BJ (cell line): ENCODE data around the gene OPN1SW. TPM values are rescaled to one million over a fixed set of nuclear protein-coding genes. Genes with fewer than 3 reads are reported as not detected.

Experiments used
- CTCF ChIA-PET: fragments of 350-600 bp; formaldehyde crosslinking; extraction: SDS; loops from one replicate; lab custom pipeline; 2021; ENCODE audit warnings: antibody characterized with exemption, inconsistent platforms; lab: Yijun Ruan, JAX
- POLR2A ChIA-PET: fragments of 300-600 bp; sonication (Branson Sonifier 250); formaldehyde crosslinking; extraction: SDS; loops from one replicate; lab custom pipeline; 2021; ENCODE audit warnings: antibody characterized with exemption; lab: Charles Lee
- DNase-seq: peaks from one replicate; pipeline ENCODE4 v3.0.0-alpha.2; 2011; ENCODE audit warnings: low read depth
- H3K27me3 ChIP-seq: 2 replicates; pipeline ENCODE4 v1.6.0; 2011; ENCODE audit warnings: low read length; ENCODE audit not compliant: control insufficient read depth, insufficient read depth
- H3K36me3 ChIP-seq: 2 replicates; pipeline ENCODE4 v1.5.1; 2011; ENCODE audit warnings: low read length; ENCODE audit not compliant: control insufficient read depth, insufficient read depth
- H3K4me3 ChIP-seq: 2 replicates; pipeline ENCODE4 v1.5.1; 2011; ENCODE audit warnings: low read depth, mild to moderate bottlenecking, control low read depth, low read length
- CTCF ChIP-seq: IDR thresholded peaks from 2 replicates; pipeline ENCODE4 v1.5.1; 2011; ENCODE audit warnings: low read depth, mild to moderate bottlenecking, control low read depth, inconsistent platforms, low read length, moderate library complexity; ENCODE audit not compliant: insufficient read depth
- polyA plus RNA-seq: library from polyadenylated mRNA; depleted of rRNA; stranded (reverse); fragments of >200 nt; gene quantifications from 2 replicates; pipeline ENCODE4 v1.2.3, GENCODE V29; 2011

OPN1SW gene
- polyA plus RNA-seq, 1 experiment: not detected

DNA sequence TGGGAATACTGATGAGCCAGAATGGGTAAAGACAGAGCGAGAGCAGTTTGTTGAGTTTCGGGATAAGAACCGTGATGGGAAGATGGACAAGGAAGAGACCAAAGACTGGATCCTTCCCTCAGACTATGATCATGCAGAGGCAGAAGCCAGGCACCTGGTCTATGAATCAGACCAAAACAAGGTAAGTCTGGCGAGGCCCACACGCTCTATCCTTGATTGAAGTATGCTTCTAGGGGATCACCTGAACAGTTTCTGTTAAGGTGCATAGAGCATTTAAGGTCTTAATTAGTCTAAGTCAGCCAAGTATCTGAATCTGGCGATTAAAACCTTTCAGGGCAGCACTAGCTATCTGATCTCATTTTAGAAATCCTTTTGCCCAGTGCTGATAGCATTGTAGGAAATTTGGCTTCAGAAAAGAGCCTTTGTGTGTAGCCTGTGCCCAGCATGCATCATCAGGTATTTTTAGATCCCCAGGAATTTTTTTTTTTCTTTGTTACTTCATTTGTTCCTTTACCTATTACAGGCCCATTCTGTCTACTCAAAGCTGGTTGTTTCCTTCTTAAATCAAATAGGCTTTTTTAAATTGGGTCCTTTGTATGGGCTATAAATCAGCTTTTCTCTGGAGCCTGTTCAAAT is 8.0 kb downstream of the OPN1SW start:
- Histone ChIP-seq H3K27me3 (no peaks in the 10 kb centered on the region), H3K4me3 (no peak overlapping the region), H3K36me3 (peaks cover 21% of the 10 kb centered on the region)
- DNase-seq: no peak
- ChIA-PET POLR2A (no interaction called here), CTCF (interaction anchor here (0.6 to 0.7 kb wide), 2 partner anchors 63 to 341 kb away, joined by 4 to 5 read pairs; no protein-coding TSS in a partner anchor)
- no peak for TF ChIP-seq CTCF

GRCh38 chr7:128763541-128763940 is 12.1 kb downstream of the OPN1SW start:
- H3K4me3 ChIP-seq: no peak overlapping the region
- H3K27me3 ChIP-seq: no peaks in the 10 kb centered on the region
- no peak for DNase-seq
- POLR2A ChIA-PET: no interaction called here
- CTCF ChIA-PET: no interaction called here
- H3K36me3 ChIP-seq: peaks cover 23% of the 10 kb centered on the region
- TF ChIP-seq CTCF: no peak

DNA sequence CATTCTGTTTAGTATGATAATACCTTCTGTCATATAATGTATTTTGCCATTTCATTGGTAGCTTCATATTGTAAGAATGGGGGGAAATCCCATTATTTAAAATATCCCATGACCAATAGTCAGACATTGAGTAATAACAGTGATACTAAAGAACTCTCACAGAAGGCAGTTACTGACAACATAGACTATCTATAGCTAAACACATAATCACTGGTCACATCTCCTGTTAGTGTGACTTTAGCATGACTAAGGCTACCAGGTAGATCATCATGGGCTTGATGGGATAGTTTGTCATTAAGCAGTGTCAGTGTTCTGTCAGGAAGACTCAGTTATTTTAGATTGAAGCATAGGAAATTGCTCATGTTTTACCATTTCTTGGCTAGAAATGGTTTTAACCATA is 16.4 kb downstream of the OPN1SW start:
- no peaks in the 10 kb centered on the region for H3K27me3 ChIP-seq
- no peak for DNase-seq
- H3K4me3 ChIP-seq: no peak overlapping the region
- ChIA-PET CTCF (no interaction called here), POLR2A (no interaction called here)
- TF ChIP-seq CTCF: no peak
- peaks cover 19% of the 10 kb centered on the region for H3K36me3 ChIP-seq

- ChIA-PET CTCF (no interaction called here), POLR2A (no interaction called here)
- DNase-seq: no peak
- TF ChIP-seq CTCF: no peak
- peaks cover 19% of the 10 kb centered on the region for H3K36me3 ChIP-seq
- H3K27me3 ChIP-seq: no peaks in the 10 kb centered on the region
- no peak overlapping the region for H3K4me3 ChIP-seq
These were observed 17.0 kb downstream of the OPN1SW start for GRCh38 chr7:128758553-128758952.

GRCh38 chr7:128757203-128757602 is 18.4 kb downstream of the OPN1SW start:
- no peak overlapping the region for H3K4me3 ChIP-seq
- ChIA-PET CTCF (interaction anchor here (1.3 to 1.7 kb wide), 2 partner anchors 43 to 105 kb away, joined by 3 read pairs; partner anchors contain the start of gene ATP6V1F), POLR2A (interaction anchor here (2.8 kb wide), 1 partner anchor 16 kb away, joined by 19 read pairs; the partner anchor contains the start of gene CALU)
- H3K36me3 ChIP-seq: peaks cover 18% of the 10 kb centered on the region
- TF ChIP-seq CTCF: no peak
- DNase-seq: no peak
- H3K27me3 ChIP-seq: no peaks in the 10 kb centered on the region
